Measurements from ENCODE around the gene EFNB2. TPM values are rescaled to one million over a fixed set of nuclear protein-coding genes. Genes with fewer than 3 reads are reported as not detected.

Gene EFNB2
- total and polyA plus RNA-seq, 2 of the 13 experiments (the other 11 are each of a cell fraction or from before 2014, with no cell fraction given): 0.11 to 0.20 TPM

DNA sequence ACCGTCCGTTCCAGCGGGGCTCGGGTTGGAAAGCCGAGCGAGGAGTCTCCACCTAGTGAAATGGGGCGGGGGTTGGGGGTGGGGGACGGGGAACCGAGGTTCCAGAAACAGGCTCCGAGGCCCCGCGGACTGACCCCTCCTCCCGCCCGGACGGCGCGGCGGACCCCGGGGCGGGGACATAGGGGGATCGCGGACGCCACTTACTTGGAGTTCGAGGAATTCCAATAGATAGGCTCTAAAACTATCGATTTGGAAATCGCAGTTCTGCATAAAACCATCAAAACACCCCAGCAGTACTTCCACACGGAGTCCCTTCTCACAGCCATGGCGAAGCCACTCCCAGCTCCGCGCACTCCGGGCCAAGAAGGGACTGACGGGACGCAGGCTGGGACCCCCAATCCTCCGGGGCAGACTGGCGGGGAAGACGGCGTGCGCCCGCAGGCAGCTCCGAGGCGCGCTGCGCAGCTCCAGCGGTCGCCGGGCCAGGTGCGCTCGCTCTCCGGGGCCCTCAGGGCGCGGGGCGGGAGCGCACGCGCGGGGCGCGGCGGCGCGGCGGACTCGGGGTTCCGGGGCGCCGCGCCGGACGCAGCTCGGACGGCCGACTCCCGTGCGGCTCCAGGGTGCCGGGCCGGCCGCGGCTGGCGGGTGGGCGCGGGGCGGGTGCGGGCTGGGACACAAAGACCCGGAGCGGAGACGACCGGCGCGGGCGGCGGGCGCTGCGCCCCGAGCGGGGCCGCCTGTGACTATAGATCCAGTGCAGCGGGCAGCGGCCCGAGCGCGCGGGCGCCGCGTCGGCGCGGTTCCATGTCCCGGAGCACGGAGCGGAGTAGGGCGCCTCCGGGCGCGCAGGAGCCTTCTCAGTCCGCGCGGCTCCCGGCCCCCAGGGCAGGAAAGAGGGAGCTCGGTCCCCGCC lies 567 bp downstream of the EFNB2 start:
- Histone ChIP-seq H2AFZ (ENCODE audit: low read length) (no peak overlapping the region), H3K27ac (ENCODE audit: extremely low read length, insufficient read depth, low read length) (no peak overlapping the region), H3K9ac (ENCODE audit: insufficient read depth, low read depth, low read length) (no peak overlapping the region), H3K27me3 (ENCODE audit: control insufficient read depth in 1 of 2, insufficient read depth in 2 of 2, low read length in 2 of 2) (peaks cover 2 to 16% of the 10 kb centered on the region in 2 experiments; a peak in 2 of 5 replicates), H4K20me1 (ENCODE audit: insufficient read depth, low read length) (no peaks in the 10 kb centered on the region), H3K4me2 (ENCODE audit: low read depth, low read length) (peak overlapping the region; percentile 90), H3K4me3 (replicated peaks in 1 of 3; ENCODE audit: insufficient read depth in 1 of 3, low read depth in 2 of 3, low read length in 3 of 3) (peak overlapping the region; percentile 40 to 75 (median 42); a peak in 5 of 6 replicates), H3K9me3 (ENCODE audit: low read length) (no peaks in the 10 kb centered on the region), H3K79me2 (ENCODE audit: insufficient read depth, low read length) (no peaks in the 10 kb centered on the region), H3K4me1 (ENCODE audit: insufficient read depth, low read length) (peaks cover 15% of the 10 kb centered on the region), H3K36me3 (replicated peaks in 1 of 2; ENCODE audit: control insufficient read depth in 1 of 2, insufficient read depth in 2 of 2, low read length in 2 of 2) (no peaks in the 10 kb centered on the region)
- ATAC-seq (peak; percentile 11; the same call in 2 of the 3 replicates), DNase-seq (ENCODE audit: low spot score) (no peak), FAIRE-seq (no peak)
- in situ Hi-C loops (cut with HindIII; ENCODE audit: extremely low pct_ligation_motif_present, low pct_unique_long_range_greater_than_20kb): loop anchor here (10.0 to 25.0 kb wide), 3 partner anchors 580 to 1973 kb away; no protein-coding TSS in a partner anchor
- no TSS peak for BruUV-seq (replicated peaks)
- ChIA-PET POLR2A (no interaction called here), CTCF (ENCODE audit: low intra/inter-chr PET ratio, low total read pairs) (no interaction called here)
- WGBS (ENCODE audit: low lambda C conversion rate): 67% methylated on average over 37 of the region's 121 CpGs
- intact Hi-C loops (cut with micrococcal nuclease; ENCODE audit: unreplicated experiment): loop anchor here (5.0 to 10.0 kb wide), 4 partner anchors 380 to 1960 kb away; no protein-coding TSS in a partner anchor
- TF ChIP-seq ZBTB34 (CRISPR knock-in tag; IDR thresholded peaks at IDR 0.05): no peak
- TF ChIP-seq ZNF30 (CRISPR knock-in tag; IDR thresholded peaks at IDR 0.05): no peak
- no peak for TF ChIP-seq ZNF362 (CRISPR knock-in tag; IDR thresholded peaks at IDR 0.05; ENCODE audit: borderline replicate concordance)
- no peak for TF ChIP-seq CEBPG (CRISPR knock-in tag; IDR thresholded peaks at IDR 0.05)
- TF ChIP-seq ZNF484 (CRISPR knock-in tag; IDR thresholded peaks at IDR 0.05; ENCODE audit: borderline replicate concordance, low read depth): no peak
- no peak for TF ChIP-seq KAT7 (CRISPR knock-in tag; IDR thresholded peaks at IDR 0.05; ENCODE audit: borderline replicate concordance)
- TF ChIP-seq, protein P1, sequence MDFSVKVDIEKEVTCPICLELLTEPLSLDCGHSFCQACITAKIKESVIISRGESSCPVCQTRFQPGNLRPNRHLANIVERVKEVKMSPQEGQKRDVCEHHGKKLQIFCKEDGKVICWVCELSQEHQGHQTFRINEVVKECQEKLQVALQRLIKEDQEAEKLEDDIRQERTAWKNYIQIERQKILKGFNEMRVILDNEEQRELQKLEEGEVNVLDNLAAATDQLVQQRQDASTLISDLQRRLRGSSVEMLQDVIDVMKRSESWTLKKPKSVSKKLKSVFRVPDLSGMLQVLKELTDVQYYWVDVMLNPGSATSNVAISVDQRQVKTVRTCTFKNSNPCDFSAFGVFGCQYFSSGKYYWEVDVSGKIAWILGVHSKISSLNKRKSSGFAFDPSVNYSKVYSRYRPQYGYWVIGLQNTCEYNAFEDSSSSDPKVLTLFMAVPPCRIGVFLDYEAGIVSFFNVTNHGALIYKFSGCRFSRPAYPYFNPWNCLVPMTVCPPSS (IDR thresholded peaks at IDR 0.05): no peak
- TF ChIP-seq PHF8 (CRISPR knock-in tag; IDR thresholded peaks at IDR 0.05): no peak
- TF ChIP-seq, protein P2, sequence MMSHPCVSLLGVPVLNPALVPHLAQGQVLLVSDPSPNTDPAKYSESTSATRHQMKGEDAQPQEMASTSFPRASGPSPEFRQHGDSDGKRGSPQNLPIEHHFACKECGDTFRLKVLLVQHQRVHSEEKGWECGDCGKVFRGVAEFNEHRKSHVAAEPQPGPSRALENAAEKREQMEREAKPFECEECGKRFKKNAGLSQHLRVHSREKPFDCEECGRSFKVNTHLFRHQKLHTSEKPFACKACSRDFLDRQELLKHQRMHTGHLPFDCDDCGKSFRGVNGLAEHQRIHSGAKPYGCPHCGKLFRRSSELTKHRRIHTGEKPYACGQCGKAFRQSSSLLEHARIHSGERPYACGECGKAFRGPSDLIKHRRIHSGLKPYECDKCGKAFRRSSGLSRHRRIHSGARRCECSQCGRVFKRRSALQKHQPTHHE (CRISPR knock-in tag; IDR thresholded peaks at IDR 0.05; ENCODE audit: borderline replicate concordance): no peak
- no peak for TF ChIP-seq NCOA5 (CRISPR knock-in tag; IDR thresholded peaks at IDR 0.05)
- no peak for TF ChIP-seq KDM3A (CRISPR knock-in tag; IDR thresholded peaks at IDR 0.05; ENCODE audit: low read depth)
